A549 (cell line): ENCODE measurements around the gene PON1. TPM values are rescaled to one million over a fixed set of nuclear protein-coding genes. Genes with fewer than 3 reads are reported as not detected.

Source experiments
- ATAC-seq, 2 experiments: fragments of 200-7000 bp in 1 of 2; fragments of >200 bp in 1 of 2; cut with Nextera tagmentation in 1 of 2; cut with Tn5 transposase in 1 of 2; 3 replicates each; pipeline versions ENCODE4 v1.8.0 to v1.9.1; 2018 to 2020; ENCODE audit warnings: mild to moderate bottlenecking in 1 of 2, moderate library complexity in 1 of 2
- CTCF ChIA-PET: fragments of 300-600 bp; sonication (Branson Sonifier 250); formaldehyde crosslinking; extraction: SDS; loops from one replicate; lab custom pipeline; 2021; ENCODE audit warnings: antibody characterized with exemption, inconsistent platforms; lab: Yijun Ruan, JAX
- POLR2A ChIA-PET: fragments of 350-600 bp; formaldehyde crosslinking; extraction: SDS; loops from one replicate; lab custom pipeline; 2021; ENCODE audit warnings: antibody characterized with exemption, inconsistent platforms; lab: Yijun Ruan, JAX
- DNase-seq, 2 experiments: peaks; one replicate each; pipeline versions ENCODE4 v3.0.0 to v3.0.0-alpha.2; 2011 to 2016; ENCODE audit warnings: low read depth in 1 of 2, low spot score in 1 of 2
- FAIRE-seq: peaks from 2 replicates; lab custom pipeline; 2011; peaks lifted over from hg19 to GRCh38; lab: Jason Lieb, UNC
- H3K27ac ChIP-seq, 2 experiments: fragments of >200 bp; sonication (Bioruptor Twin); formaldehyde crosslinking; 3 replicates each; pipeline ENCODE4 v1.5.1; 2016 to 2017
- H3K4me1 ChIP-seq: fragments of >200 bp; sonication (Bioruptor Twin); formaldehyde crosslinking; 3 replicates; pipeline ENCODE4 v1.6.1; 2016
- H3K4me2 ChIP-seq: fragments of >200 bp; sonication (Bioruptor Twin); formaldehyde crosslinking; 3 replicates; pipeline ENCODE4 v1.6.1; 2016
- H3K4me3 ChIP-seq: fragments of >200 bp; sonication (Bioruptor Twin); formaldehyde crosslinking; 3 replicates; pipeline ENCODE4 v1.5.1; 2016
- H3K9me3 ChIP-seq: fragments of >200 bp; sonication (Bioruptor Twin); formaldehyde crosslinking; 3 replicates; pipeline ENCODE4 v1.6.1; 2016
- ATOH8 ChIP-seq: fragments of 250-450 bp; sonication (Bioruptor Pico); IDR thresholded peaks from 2 replicates; pipeline ENCODE4 v1.5.0; 2020; ENCODE audit warnings: low read depth, mild to moderate bottlenecking, moderate library complexity
- BHLHE40 ChIP-seq: IDR thresholded peaks from 2 replicates; pipeline ENCODE4 v1.6.1; 2012; ENCODE audit warnings: low read depth, low read length, inconsistent platforms
- CEBPB ChIP-seq, 2 experiments: fragments of >200 bp in 1 of 2; sonication (Bioruptor Twin) in 1 of 2; formaldehyde crosslinking in 1 of 2; IDR thresholded peaks; 2 replicates each; pipeline ENCODE4 v1.6.1; 2012 to 2016
- CHD4 ChIP-seq: fragments of 200-600 bp; sonication (generic); IDR thresholded peaks from 2 replicates; pipeline ENCODE4 v1.6.1; 2016; ENCODE audit warnings: antibody characterized with exemption, mild to moderate bottlenecking, borderline replicate concordance
- E2F6 ChIP-seq: IDR thresholded peaks from 2 replicates; pipeline ENCODE4 v1.6.1; 2012; ENCODE audit warnings: low read depth, borderline replicate concordance
- EHF ChIP-seq: fragments of 250-450 bp; sonication (Bioruptor Pico); IDR thresholded peaks from 2 replicates; pipeline ENCODE4 v1.5.0; 2020; ENCODE audit warnings: mild to moderate bottlenecking
- FOSB ChIP-seq: fragments of 250-450 bp; sonication (Bioruptor Pico); IDR thresholded peaks from 2 replicates; pipeline ENCODE4 v1.5.0; 2020; ENCODE audit warnings: mild to moderate bottlenecking, moderate library complexity
- FOSL2 ChIP-seq, 2 experiments: fragments of 450-650 bp in 1 of 2; fragments of >200 bp in 1 of 2; sonication (Bioruptor Twin) in 1 of 2; formaldehyde crosslinking; IDR thresholded peaks; 2 replicates each; pipeline versions ENCODE4 v1.5.0 to v1.6.1; 2016 to 2020; ENCODE audit warnings: mild to moderate bottlenecking in 1 of 2, moderate library complexity in 1 of 2
- HDAC2 ChIP-seq: fragments of 200-600 bp; sonication (generic); IDR thresholded peaks from 2 replicates; pipeline ENCODE4 v1.6.1; 2016
- HES2 ChIP-seq: fragments of >200 bp; sonication (Bioruptor Twin); formaldehyde crosslinking; IDR thresholded peaks from 2 replicates; pipeline ENCODE4 v1.6.1; 2016
- HEYL ChIP-seq: fragments of 250-450 bp; sonication (Bioruptor Pico); IDR thresholded peaks from 2 replicates; pipeline ENCODE4 v1.8.0; 2021; ENCODE audit warnings: mild to moderate bottlenecking, moderate library complexity
- HOXA7 ChIP-seq: fragments of 250-450 bp; sonication (Bioruptor Pico); IDR thresholded peaks from 2 replicates; pipeline ENCODE4 v1.5.0; 2020; ENCODE audit warnings: mild to moderate bottlenecking, moderate library complexity
- KDM5A ChIP-seq: fragments of 200-600 bp; sonication (generic); IDR thresholded peaks from 2 replicates; pipeline ENCODE4 v1.6.1; 2016; ENCODE audit warnings: antibody characterized with exemption, mild to moderate bottlenecking
- MAFK ChIP-seq: fragments of 450-650 bp; IDR thresholded peaks from 2 replicates; pipeline ENCODE4 v1.6.1; 2014; ENCODE audit not compliant: partially characterized antibody
- MAZ ChIP-seq: fragments of 150-350 bp; IDR thresholded peaks from 2 replicates; pipeline ENCODE4 v1.6.1; 2014; ENCODE audit warnings: antibody characterized with exemption, low read depth, low read length, borderline replicate concordance
- NFE2L2 ChIP-seq: fragments of 150-350 bp; conservative IDR thresholded peaks from 2 replicates; pipeline ENCODE4 v1.6.1; 2014; ENCODE audit warnings: low read length
- POLR2A ChIP-seq: IDR thresholded peaks from 2 replicates; pipeline ENCODE4 v1.6.1; 2012; ENCODE audit warnings: mild to moderate bottlenecking, low read length
- POLR2AphosphoS2 ChIP-seq: conservative IDR thresholded peaks from 2 replicates; pipeline ENCODE4 v1.6.1; 2012; ENCODE audit warnings: low read length, improper control_type of control experiment, inconsistent platforms
- RAD21 ChIP-seq, 2 experiments: fragments of >200 bp in 1 of 2; sonication (Bioruptor Twin) in 1 of 2; formaldehyde crosslinking in 1 of 2; IDR thresholded peaks in 1 of 2; conservative IDR thresholded peaks in 1 of 2; 2 replicates in 1 of 2; 3 replicates in 1 of 2; pipeline ENCODE4 v1.6.1; 2012 to 2018; ENCODE audit warnings: inconsistent platforms in 1 of 2
- RCOR1 ChIP-seq: fragments of 150-350 bp; IDR thresholded peaks from 2 replicates; pipeline ENCODE4 v1.6.1; 2014; ENCODE audit warnings: antibody characterized with exemption, low read length, low read depth
- TP53 ChIP-seq: fragments of 250-450 bp; sonication (Bioruptor Pico); IDR thresholded peaks from 2 replicates; pipeline ENCODE4 v1.5.0; 2021; ENCODE audit warnings: mild to moderate bottlenecking, moderate library complexity
- ZC3H11A ChIP-seq: fragments of 450-650 bp; IDR thresholded peaks from 2 replicates; pipeline ENCODE4 v1.6.1; 2014; ENCODE audit warnings: antibody characterized with exemption, mild to moderate bottlenecking
- ZSCAN20 ChIP-seq: fragments of 250-450 bp; sonication (Bioruptor Pico); IDR thresholded peaks from 2 replicates; pipeline ENCODE4 v1.8.0; 2022; ENCODE audit warnings: mild to moderate bottlenecking, moderate library complexity
- WGBS: methylation state at CpG from one replicate; pipeline ENCODE4 v1.1.6; 2017; ENCODE audit errors: missing lambda C conversion rate; 5-methylcytosine and 5-hydroxymethylcytosine counted together
- polyA plus RNA-seq, 4 experiments: library from polyadenylated mRNA; depleted of rRNA in 3 of 4; stranded (reverse); fragments of >200 nt; fragmentation: RNase III in 1 of 4; extraction: RNeasy Plus Mini Kit Qiagen cat#74134 plus additional on column Dnase treatment in 1 of 4; gene quantifications; 2 replicates in 3 of 4; 3 replicates in 1 of 4; pipeline ENCODE4 v1.2.3, GENCODE V29; 2011 to 2017

PON1 gene
- polyA plus RNA-seq, 2 of the 4 experiments (the other 2 are of a cell fraction), result 0.93 to 6.6 TPM

- H3K4me3 ChIP-seq, result no peak overlapping the region
- no peak for DNase-seq
- no peaks in the 10 kb centered on the region for H3K9me3 ChIP-seq
- FAIRE-seq, result no peak
- TF ChIP-seq POLR2AphosphoS2 (no peak), MAFK (no peak), TP53 (CRISPR knock-in tag) (no peak), ZSCAN20 (no peak), CHD4 (no peak), NFE2L2 (no peak), HOXA7 (no peak), FOSB (CRISPR knock-in tag) (no peak), ZC3H11A (no peak), HDAC2 (no peak), KDM5A (no peak), HES2 (no peak), POLR2A (no peak), RAD21 (conservative IDR thresholded peaks at IDR 0.05 in 1 of 2, IDR thresholded peaks at IDR 0.05 in 1 of 2) (no peak), ATOH8 (CRISPR knock-in tag) (no peak), CEBPB (IDR thresholded peaks at IDR 0.05) (no peak), HEYL (CRISPR knock-in tag) (no peak), E2F6 (no peak)
- TF ChIP-seq, all 56 proteins: peak for 0
- ChIA-PET POLR2A (no interaction called here), CTCF (interaction anchor here (1.3 to 2.7 kb wide), 3 partner anchors 10 to 120 kb away, joined by 3 to 7 read pairs (median 7); partner anchors contain the start of gene PON3)
- WGBS, result 94% methylated on average over 2 of the region's 2 CpGs
- H3K4me2 ChIP-seq, result 0 out of 3 replicates have a peak overlapping the region, but pooled peaks have one; percentile 4
- H3K4me1 ChIP-seq, result peaks cover 28% of the 10 kb centered on the region
- H3K27ac ChIP-seq, result peak overlapping the region in 1 of 2 experiments; percentile 36; a peak in 1 of 6 replicates
- no peak; a peak in 1 of 6 replicates for ATAC-seq
Measured at GRCh38 chr7:95276114-95276513, 48.2 kb downstream of the PON1 start.

- FAIRE-seq, result no peak
Measured at GRCh38 chr7:95269640-95270039, 54.7 kb downstream of the PON1 start.

GRCh38 chr7:95267754-95268153 is 56.6 kb downstream of the PON1 start:
- peak overlapping the region; percentile 97 to 100 for H3K27ac ChIP-seq
- POLR2A ChIA-PET, result no interaction called here

More at GRCh38 chr7:95269640-95270039, 54.7 kb downstream of the PON1 start:
- peaks cover 50% of the 10 kb centered on the region for H3K4me1 ChIP-seq
- CTCF ChIA-PET, result interaction anchor here (1.0 to 1.5 kb wide), 2 partner anchors 126 to 208 kb away, joined by 3 to 5 read pairs; partner anchors contain the start of gene PON3
- no peaks in the 10 kb centered on the region for H3K9me3 ChIP-seq
- DNase-seq (no peak), ATAC-seq (no peak)
- H3K4me2 ChIP-seq, result no peak overlapping the region
- H3K4me3 ChIP-seq, result no peak overlapping the region
- 93% methylated on average over 5 of the region's 5 CpGs for WGBS
- POLR2A ChIA-PET, result no interaction called here
- H3K27ac ChIP-seq, result no peak overlapping the region
- no peak for TF ChIP-seq RCOR1

GRCh38 chr7:95265634-95266033 is 58.7 kb downstream of the PON1 start:
- no peak for FAIRE-seq
- no peak for ATAC-seq
- H3K4me3 ChIP-seq, result no peak overlapping the region
- POLR2A ChIA-PET, result no interaction called here
- 81% methylated on average over 2 of the region's 2 CpGs for WGBS
- TF ChIP-seq EHF, result 0 out of 2 replicates have a peak, but pooled peaks have one; percentile 2
- TF ChIP-seq MAZ, result no peak
- TF ChIP-seq, all 56 proteins: peak for 1
- Histone ChIP-seq H3K4me2 (peak overlapping the region; percentile 67), H3K9me3 (no peaks in the 10 kb centered on the region), H3K27ac (peak overlapping the region; percentile 97 to 100), H3K4me1 (peaks cover 58% of the 10 kb centered on the region)
- DNase-seq, result no peak
- CTCF ChIA-PET, result interaction anchor here (0.9 to 3.3 kb wide), 7 partner anchors 11 to 213 kb away, joined by 3 to 23 read pairs (median 7); partner anchors contain the start of gene PON3

More at GRCh38 chr7:95267754-95268153, 56.6 kb downstream of the PON1 start:
- CTCF ChIA-PET, result interaction anchor here (0.6 kb wide), 1 partner anchor 805 kb away, joined by 5 read pairs; no protein-coding TSS in a partner anchor
- Histone ChIP-seq H3K4me3 (no peak overlapping the region), H3K4me2 (peak overlapping the region; percentile 66), H3K9me3 (no peaks in the 10 kb centered on the region), H3K4me1 (peaks cover 61% of the 10 kb centered on the region)
- FAIRE-seq (no peak), ATAC-seq (no peak), DNase-seq (peak in 1 of 2 experiments; percentile 20)
- WGBS, result 26% methylated on average over 2 of the region's 2 CpGs
- TF ChIP-seq BHLHE40, result no peak
- no peak for TF ChIP-seq FOSL2 (IDR thresholded peaks at IDR 0.05)
- TF ChIP-seq FOSL2 (CRISPR knock-in tag; IDR thresholded peaks at IDR 0.05), result peak; percentile 20; the same call in 1 of the 2 replicates
- TF ChIP-seq MAFK, result peak; percentile 87
